Panc1 (cell line): ENCODE results near the gene MEIS2. TPM values are rescaled to one million over a fixed set of nuclear protein-coding genes. Genes with fewer than 3 reads are reported as not detected.
A peak's percentile ranks its signal among the peaks of the same experiment; 100 is the strongest.

Experiments used
- ATAC-seq: fragments of 200-7000 bp; cut with Tn5 transposase; 2 replicates; pipeline ENCODE4 v1.9.1; 2020; ENCODE audit warnings: mild to moderate bottlenecking, moderate library complexity
- BruUV-seq: library from RNA; stranded (reverse); fragments of 400-500 nt; replicated peaks from 2 replicates; lab custom pipeline; 2021; lab: Mats Ljungman, UMichigan
- CTCF ChIA-PET: fragments of 300-600 bp; sonication (Branson Sonifier 250); formaldehyde crosslinking; loops from one replicate; lab custom pipeline; 2022; ENCODE audit warnings: antibody characterized with exemption; lab: Charles Lee
- POLR2A ChIA-PET: fragments of 300-600 bp; sonication (Branson Sonifier 250); formaldehyde crosslinking; loops from one replicate; lab custom pipeline; 2022; ENCODE audit warnings: antibody characterized with exemption; lab: Charles Lee
- DNase-seq: peaks from one replicate; pipeline ENCODE4 v3.0.0-alpha.2; 2010; ENCODE audit warnings: low read depth, low spot score
- H3K27ac ChIP-seq: 2 replicates; pipeline ENCODE4 v1.5.1; 2011; ENCODE audit warnings: mild to moderate bottlenecking, low read length, inconsistent platforms
- H3K27me3 ChIP-seq: fragments of 200-500 bp; sonication (Bioruptor generic); 2 replicates; pipeline ENCODE4 v1.6.0; 2014; ENCODE audit warnings: low read length, inconsistent platforms; ENCODE audit not compliant: control insufficient read depth, insufficient read depth
- H3K36me3 ChIP-seq: fragments of 200-500 bp; sonication (Bioruptor generic); 2 replicates; pipeline ENCODE4 v1.5.1; 2014; ENCODE audit warnings: inconsistent platforms, mild to moderate bottlenecking, low read length, moderate library complexity; ENCODE audit not compliant: control insufficient read depth, insufficient read depth
- H3K4me1 ChIP-seq: 2 replicates; pipeline ENCODE4 v1.5.1; 2011; ENCODE audit warnings: inconsistent platforms, mild to moderate bottlenecking, low read length, moderate library complexity; ENCODE audit not compliant: control insufficient read depth, insufficient read depth
- H3K4me3 ChIP-seq, 2 experiments: 2 replicates each; pipeline ENCODE4 v1.5.1; 2011 to 2012; ENCODE audit warnings: low read depth in 2 of 2, low read length in 2 of 2, mild to moderate bottlenecking in 2 of 2, inconsistent platforms in 1 of 2, moderate library complexity in 1 of 2
- H3K9me3 ChIP-seq: fragments of 200-500 bp; sonication (Bioruptor generic); 2 replicates; pipeline ENCODE4 v1.5.1; 2014; ENCODE audit warnings: low read depth, mild to moderate bottlenecking, inconsistent platforms, low read length, moderate library complexity; ENCODE audit not compliant: control insufficient read depth, insufficient read depth
- POLR2AphosphoS5 ChIP-seq: IDR thresholded peaks from 2 replicates; pipeline ENCODE4 v1.6.1; 2012; ENCODE audit warnings: mild to moderate bottlenecking, low read depth, low read length, moderate library complexity
- SIN3A ChIP-seq: IDR thresholded peaks from 2 replicates; pipeline ENCODE4 v1.6.1; 2012; ENCODE audit warnings: low read depth, mild to moderate bottlenecking, low read length, moderate library complexity, borderline replicate concordance; ENCODE audit not compliant: insufficient read depth
- TCF7L2 ChIP-seq: IDR thresholded peaks from 2 replicates; pipeline ENCODE4 v1.6.1; 2011; ENCODE audit warnings: mild to moderate bottlenecking, low read depth, low read length, inconsistent platforms
- in situ Hi-C: cut with HindIII; loops from 2 replicates; pipeline ENCODE4 v1.10.0; 2016; ENCODE audit warnings: low sequenced_read_pairs, low pct_unique_long_range_greater_than_20kb
- intact Hi-C: fragments of 100-400 bp; cut with micrococcal nuclease; formaldehyde crosslinking; loops from one replicate; pipeline ENCODE4 v1.10.0; 2022; ENCODE audit not compliant: unreplicated experiment
- total RNA-seq: library from RNA; stranded (reverse); gene quantifications from one replicate; pipeline ENCODE4 v1.2.1, GENCODE V29; 2021; ENCODE audit not compliant: unreplicated experiment
- TF ChIP-seq, protein P1 (sequence below), 2 experiments: IDR thresholded peaks; 2 replicates each; pipeline ENCODE4 v1.6.1; 2011 to 2012; ENCODE audit warnings: low read depth in 2 of 2, control low read depth in 1 of 2, low read length in 1 of 2, mild to moderate bottlenecking in 1 of 2, moderate library complexity in 1 of 2; ENCODE audit not compliant: insufficient read depth in 1 of 2
- TF ChIP-seq, protein P2 (sequence below): fragments of 450-650 bp; IDR thresholded peaks from 2 replicates; pipeline ENCODE4 v1.5.1; 2017; ENCODE audit warnings: mild to moderate bottlenecking

The MEIS2 gene
- total RNA-seq, 1 experiment from 2014 or later = 9.3 TPM

DNA sequence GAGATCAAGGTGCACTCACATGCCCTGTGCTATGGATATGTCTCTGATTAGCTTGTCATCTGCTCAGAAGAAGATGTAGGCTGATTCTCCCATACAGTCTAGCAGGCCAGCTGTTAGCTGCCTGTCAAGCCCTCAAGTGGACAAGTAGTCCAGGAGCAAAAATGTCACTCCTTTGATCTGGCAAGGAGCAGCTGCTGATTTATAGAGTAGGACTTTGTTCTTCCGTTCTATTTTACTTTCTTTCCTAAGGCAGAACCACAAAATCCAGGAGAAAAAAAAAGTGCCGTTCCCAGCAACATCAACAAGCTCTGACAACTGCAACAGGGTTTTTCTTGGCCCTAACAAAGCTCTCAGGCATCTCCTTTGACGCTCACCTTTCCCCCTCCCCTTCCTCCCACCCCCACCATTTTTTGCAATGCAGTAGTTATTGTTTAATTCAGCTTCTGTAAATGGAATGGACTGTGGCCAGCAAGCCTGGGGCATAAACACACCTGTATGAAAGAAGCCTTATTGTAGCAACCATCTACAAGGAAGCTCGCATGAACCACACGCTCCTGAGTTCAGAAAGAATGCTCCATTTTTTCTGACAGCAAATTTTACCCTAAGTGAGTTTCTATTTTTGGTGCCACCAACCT, 196.3 kb downstream of the MEIS2 start:
- H3K27ac ChIP-seq = peak overlapping the region; percentile 57; the same call in 1 of the 2 replicates
- intact Hi-C loops = no loop called here
- no peak for ATAC-seq
- in situ Hi-C loops = loop anchor here (25.0 kb wide), 1 partner anchor 208 kb away; the partner anchor contains the start of gene MEIS2
- no peaks in the 10 kb centered on the region for H3K36me3 ChIP-seq
- DNase-seq = no peak
- no peak overlapping the region for H3K4me3 ChIP-seq
- H3K4me1 ChIP-seq = peaks cover 6% of the 10 kb centered on the region; the same call in 1 of the 2 replicates
- TF ChIP-seq, protein P1, sequence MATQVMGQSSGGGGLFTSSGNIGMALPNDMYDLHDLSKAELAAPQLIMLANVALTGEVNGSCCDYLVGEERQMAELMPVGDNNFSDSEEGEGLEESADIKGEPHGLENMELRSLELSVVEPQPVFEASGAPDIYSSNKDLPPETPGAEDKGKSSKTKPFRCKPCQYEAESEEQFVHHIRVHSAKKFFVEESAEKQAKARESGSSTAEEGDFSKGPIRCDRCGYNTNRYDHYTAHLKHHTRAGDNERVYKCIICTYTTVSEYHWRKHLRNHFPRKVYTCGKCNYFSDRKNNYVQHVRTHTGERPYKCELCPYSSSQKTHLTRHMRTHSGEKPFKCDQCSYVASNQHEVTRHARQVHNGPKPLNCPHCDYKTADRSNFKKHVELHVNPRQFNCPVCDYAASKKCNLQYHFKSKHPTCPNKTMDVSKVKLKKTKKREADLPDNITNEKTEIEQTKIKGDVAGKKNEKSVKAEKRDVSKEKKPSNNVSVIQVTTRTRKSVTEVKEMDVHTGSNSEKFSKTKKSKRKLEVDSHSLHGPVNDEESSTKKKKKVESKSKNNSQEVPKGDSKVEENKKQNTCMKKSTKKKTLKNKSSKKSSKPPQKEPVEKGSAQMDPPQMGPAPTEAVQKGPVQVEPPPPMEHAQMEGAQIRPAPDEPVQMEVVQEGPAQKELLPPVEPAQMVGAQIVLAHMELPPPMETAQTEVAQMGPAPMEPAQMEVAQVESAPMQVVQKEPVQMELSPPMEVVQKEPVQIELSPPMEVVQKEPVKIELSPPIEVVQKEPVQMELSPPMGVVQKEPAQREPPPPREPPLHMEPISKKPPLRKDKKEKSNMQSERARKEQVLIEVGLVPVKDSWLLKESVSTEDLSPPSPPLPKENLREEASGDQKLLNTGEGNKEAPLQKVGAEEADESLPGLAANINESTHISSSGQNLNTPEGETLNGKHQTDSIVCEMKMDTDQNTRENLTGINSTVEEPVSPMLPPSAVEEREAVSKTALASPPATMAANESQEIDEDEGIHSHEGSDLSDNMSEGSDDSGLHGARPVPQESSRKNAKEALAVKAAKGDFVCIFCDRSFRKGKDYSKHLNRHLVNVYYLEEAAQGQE (IDR thresholded peaks at IDR 0.05; ENCODE audit: insufficient read depth in 1 of 2, low read depth in 2 of 2, low read length in 1 of 2) = no peak
- TF ChIP-seq, protein P2, sequence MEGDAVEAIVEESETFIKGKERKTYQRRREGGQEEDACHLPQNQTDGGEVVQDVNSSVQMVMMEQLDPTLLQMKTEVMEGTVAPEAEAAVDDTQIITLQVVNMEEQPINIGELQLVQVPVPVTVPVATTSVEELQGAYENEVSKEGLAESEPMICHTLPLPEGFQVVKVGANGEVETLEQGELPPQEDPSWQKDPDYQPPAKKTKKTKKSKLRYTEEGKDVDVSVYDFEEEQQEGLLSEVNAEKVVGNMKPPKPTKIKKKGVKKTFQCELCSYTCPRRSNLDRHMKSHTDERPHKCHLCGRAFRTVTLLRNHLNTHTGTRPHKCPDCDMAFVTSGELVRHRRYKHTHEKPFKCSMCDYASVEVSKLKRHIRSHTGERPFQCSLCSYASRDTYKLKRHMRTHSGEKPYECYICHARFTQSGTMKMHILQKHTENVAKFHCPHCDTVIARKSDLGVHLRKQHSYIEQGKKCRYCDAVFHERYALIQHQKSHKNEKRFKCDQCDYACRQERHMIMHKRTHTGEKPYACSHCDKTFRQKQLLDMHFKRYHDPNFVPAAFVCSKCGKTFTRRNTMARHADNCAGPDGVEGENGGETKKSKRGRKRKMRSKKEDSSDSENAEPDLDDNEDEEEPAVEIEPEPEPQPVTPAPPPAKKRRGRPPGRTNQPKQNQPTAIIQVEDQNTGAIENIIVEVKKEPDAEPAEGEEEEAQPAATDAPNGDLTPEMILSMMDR = no peak
- TF ChIP-seq TCF7L2 = peak; percentile 39
- no peak for TF ChIP-seq POLR2AphosphoS5
- TF ChIP-seq SIN3A = no peak
- BruUV-seq = no TSS peak
- no peaks in the 10 kb centered on the region for H3K27me3 ChIP-seq
- no peaks in the 10 kb centered on the region for H3K9me3 ChIP-seq
- CTCF ChIA-PET = no interaction called here
- POLR2A ChIA-PET = interaction anchor here (0.6 kb wide), 1 partner anchor 50 kb away, joined by 3 read pairs; no protein-coding TSS in a partner anchor

DNA sequence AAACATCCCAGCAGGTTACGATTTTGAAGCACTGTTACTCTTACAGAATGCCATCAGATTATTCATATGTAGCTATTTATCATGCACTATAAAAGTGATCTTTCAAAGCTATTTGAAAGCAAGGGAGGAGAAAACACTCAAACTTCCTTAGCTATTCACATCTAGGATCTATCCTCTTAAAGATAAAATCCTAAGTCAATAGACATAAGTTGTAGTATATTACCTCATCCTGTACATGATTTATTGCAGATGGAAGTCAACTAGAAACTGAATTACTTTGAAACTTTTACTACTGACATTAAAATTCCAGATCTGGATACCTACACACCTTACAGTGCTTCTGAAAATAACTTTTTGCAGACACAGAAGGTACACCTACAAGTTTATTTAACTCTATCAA, 197.2 kb downstream of the MEIS2 start:
- no TSS peak for BruUV-seq
- in situ Hi-C loops (loop anchor here (25.0 kb wide), 1 partner anchor 209 kb away; the partner anchor contains the start of gene MEIS2), intact Hi-C loops (no loop called here)
- Histone ChIP-seq H3K4me1 (peaks cover 10% of the 10 kb centered on the region), H3K27ac (no peak overlapping the region), H3K27me3 (no peaks in the 10 kb centered on the region), H3K36me3 (no peaks in the 10 kb centered on the region), H3K4me3 (no peak overlapping the region), H3K9me3 (no peaks in the 10 kb centered on the region)
- CTCF ChIA-PET = no interaction called here
- ATAC-seq = no peak
- peak; percentile 56; the same call in 1 of the 2 replicates for TF ChIP-seq TCF7L2
- TF ChIP-seq, protein P1 (IDR thresholded peaks at IDR 0.05; ENCODE audit: insufficient read depth in 1 of 2, low read depth in 2 of 2, low read length in 1 of 2) = no peak
- no peak for DNase-seq
- POLR2A ChIA-PET = no interaction called here
